GM12878 (cell line): ENCODE results near the gene SLC24A4.

Experiments
- CTCF ChIP-seq, 3 experiments: IDR thresholded peaks in 2 of 3; conservative IDR thresholded peaks in 1 of 3; 2 replicates each; pipeline ENCODE4 v1.5.1; 2011; ENCODE audit warnings: low read depth in 3 of 3, low read length in 3 of 3, mild to moderate bottlenecking in 3 of 3, control low read depth in 2 of 3, moderate library complexity in 2 of 3, inconsistent platforms in 1 of 3, mixed read lengths in 1 of 3; ENCODE audit not compliant: control insufficient read depth in 2 of 3, insufficient read depth in 1 of 3; ENCODE audit errors: extremely low read depth in 1 of 3
- NRF1 ChIP-seq: conservative IDR thresholded peaks from 2 replicates; pipeline ENCODE4 v1.6.1; 2011; ENCODE audit warnings: mild to moderate bottlenecking, low read depth, low read length, improper control_type of control experiment
- PBX3 ChIP-seq: IDR thresholded peaks from 2 replicates; pipeline ENCODE4 v1.6.1; 2011; ENCODE audit warnings: mild to moderate bottlenecking, low read depth, low read length, moderate library complexity; ENCODE audit not compliant: insufficient replicate concordance
- SIX5 ChIP-seq: IDR thresholded peaks from 2 replicates; pipeline ENCODE4 v1.6.1; 2011; ENCODE audit warnings: mild to moderate bottlenecking, low read depth, low read length, moderate library complexity; ENCODE audit not compliant: severe bottlenecking
- SKIL ChIP-seq: fragments of 450-650 bp; IDR thresholded peaks from 2 replicates; pipeline ENCODE4 v1.6.1; 2017; ENCODE audit warnings: mild to moderate bottlenecking, low read depth, inconsistent platforms; ENCODE audit not compliant: poor library complexity, severe bottlenecking
- SMC3 ChIP-seq: IDR thresholded peaks from 2 replicates; pipeline ENCODE4 v1.6.1; 2011; ENCODE audit warnings: low read length, improper control_type of control experiment, borderline replicate concordance

GRCh38 chr14:92380582-92380981 is 57.6 kb downstream of the SLC24A4 start:
- TF ChIP-seq CTCF (IDR thresholded peaks at IDR 0.05 in 2 of 3, conservative IDR thresholded peaks at IDR 0.05 in 1 of 3; ENCODE audit: control insufficient read depth in 2 of 3, extremely low read depth in 1 of 3, insufficient read depth in 1 of 3, low read depth in 3 of 3, low read length in 3 of 3) (no peak), SKIL (no peak), PBX3 (no peak), SMC3 (no peak), NRF1 (no peak), SIX5 (no peak)
